K562 (cell line): ENCODE data around the gene SOST. TPM values are rescaled to one million over a fixed set of nuclear protein-coding genes. Genes with fewer than 3 reads are reported as not detected.
A peak's percentile ranks its signal among the peaks of the same experiment; 100 is the strongest.

Experiments
- ATAC-seq: fragments of 200-7000 bp; cut with Tn5 transposase; 3 replicates; pipeline ENCODE4 v1.9.1; 2020; ENCODE audit warnings: moderate library complexity
- BruUV-seq: library from RNA; stranded (reverse); fragments of 400-500 nt; replicated peaks from 2 replicates; lab custom pipeline; 2021; lab: Mats Ljungman, UMichigan
- CTCF ChIA-PET: fragments of 300-600 bp; formaldehyde crosslinking; extraction: SDS; loops from one replicate; lab custom pipeline; 2021; ENCODE audit warnings: low intra/inter-chr PET ratio; lab: Yijun Ruan, JAX
- POLR2A ChIA-PET: fragments of 300-600, 350-650 bp; sonication (Branson Sonifier 250); formaldehyde crosslinking; extraction: SDS; loops from one replicate; lab custom pipeline; 2021; ENCODE audit warnings: antibody characterized with exemption, inconsistent platforms; lab: Yijun Ruan, JAX
- DNase-seq, 4 experiments: peaks; one replicate each; pipeline versions ENCODE4 v3.0.0 to v3.0.0-alpha.2; 2011 to 2018; ENCODE audit warnings: low spot score in 3 of 4, mixed read lengths in 3 of 4; ENCODE audit errors: extremely low read depth in 1 of 4
- FAIRE-seq: peaks from 2 replicates; lab custom pipeline; 2011; peaks lifted over from hg19 to GRCh38; lab: Jason Lieb, UNC
- H2AFZ ChIP-seq: 2 replicates; pipeline ENCODE4 v1.6.0; 2011; ENCODE audit warnings: low read depth, low read length, control low read depth, inconsistent platforms
- H3K27ac ChIP-seq: fragments of 200-600 bp; 3 replicates; pipeline ENCODE4 v1.8.0; 2011; ENCODE audit warnings: low read depth, mild to moderate bottlenecking, control low read depth, inconsistent platforms, low read length, moderate library complexity, mixed read lengths; ENCODE audit errors: extremely low read depth
- H3K27me3 ChIP-seq, 2 experiments: fragments of 300-600 bp in 1 of 2; 2 replicates in 1 of 2; 3 replicates in 1 of 2; pipeline versions ENCODE4 v1.6.0 to v1.8.0; 2011; ENCODE audit warnings: inconsistent platforms in 2 of 2, low read length in 2 of 2, mild to moderate bottlenecking in 1 of 2, mixed read lengths in 1 of 2, moderate library complexity in 1 of 2; ENCODE audit not compliant: control insufficient read depth in 2 of 2, insufficient read depth in 2 of 2
- H3K36me3 ChIP-seq: fragments of 300-600 bp; 3 replicates; pipeline ENCODE4 v1.8.0; 2011; ENCODE audit warnings: mild to moderate bottlenecking, low read length, inconsistent platforms; ENCODE audit not compliant: control insufficient read depth, insufficient read depth
- H3K4me1 ChIP-seq, 2 experiments: fragments of 200-600 bp in 1 of 2; replicated peaks in 1 of 2; 2 replicates in 1 of 2; 3 replicates in 1 of 2; pipeline versions ENCODE4 v1.5.1 to v1.8.0; 2011; ENCODE audit warnings: inconsistent platforms in 2 of 2, low read length in 2 of 2, mild to moderate bottlenecking in 1 of 2, mixed read lengths in 1 of 2, moderate library complexity in 1 of 2; ENCODE audit not compliant: control insufficient read depth in 2 of 2, insufficient read depth in 2 of 2
- H3K4me2 ChIP-seq: 2 replicates; pipeline ENCODE4 v1.6.1; 2011; ENCODE audit warnings: low read length, control low read depth, inconsistent platforms, mixed read lengths; ENCODE audit not compliant: insufficient read depth
- H3K4me3 ChIP-seq: fragments of 200-600 bp; sonication (generic), shearing (Covaris generic); 2 replicates; pipeline ENCODE4 v1.5.1; 2016; ENCODE audit warnings: control low read depth, inconsistent platforms
- H3K79me2 ChIP-seq: fragments of 200-600 bp; 3 replicates; pipeline ENCODE4 v1.8.0; 2011; ENCODE audit warnings: low read length, inconsistent platforms; ENCODE audit not compliant: control insufficient read depth, insufficient read depth
- H3K9ac ChIP-seq, 2 experiments: 2 replicates each; pipeline versions ENCODE4 v1.6.0 to v1.6.1; 2011; ENCODE audit warnings: low read depth in 2 of 2, low read length in 2 of 2, control low read depth in 1 of 2, inconsistent platforms in 1 of 2, mild to moderate bottlenecking in 1 of 2, mixed read lengths in 1 of 2; ENCODE audit not compliant: insufficient read depth in 1 of 2
- H3K9me1 ChIP-seq: one replicate; pipeline ENCODE4 v1.6.0; 2011; ENCODE audit warnings: inconsistent platforms, mild to moderate bottlenecking, low read length, moderate library complexity; ENCODE audit not compliant: control insufficient read depth, insufficient read depth
- H3K9me3 ChIP-seq: replicated peaks from 2 replicates; pipeline ENCODE4 v1.5.1; 2011; ENCODE audit warnings: low read depth, low read length, inconsistent platforms; ENCODE audit not compliant: control insufficient read depth, insufficient read depth
- H4K20me1 ChIP-seq: replicated peaks from 2 replicates; pipeline ENCODE4 v1.6.1; 2011; ENCODE audit warnings: low read length, inconsistent platforms, mixed read lengths; ENCODE audit not compliant: control insufficient read depth, insufficient read depth
- ARID1B ChIP-seq: fragments of 450-650 bp; IDR thresholded peaks from 2 replicates; pipeline ENCODE4 v1.6.1; 2016; ENCODE audit warnings: antibody characterized with exemption, mild to moderate bottlenecking, inconsistent platforms
- ARID3B ChIP-seq: fragments of 250-450 bp; sonication (Bioruptor Pico); IDR thresholded peaks from 2 replicates; pipeline ENCODE4 v1.4.0; 2020; ENCODE audit warnings: borderline replicate concordance
- ATF7 ChIP-seq: fragments of 450-650 bp; IDR thresholded peaks from 2 replicates; pipeline ENCODE4 v1.7.1; 2014; ENCODE audit warnings: mild to moderate bottlenecking, moderate library complexity
- BMI1 ChIP-seq: fragments of 150-350 bp; IDR thresholded peaks from 2 replicates; pipeline ENCODE4 v1.6.1; 2014; ENCODE audit warnings: low read length
- DDX20 ChIP-seq: fragments of 450-650 bp; IDR thresholded peaks from 2 replicates; pipeline ENCODE4 v1.6.1; 2016; ENCODE audit warnings: missing genetic modification characterization, low read depth, mild to moderate bottlenecking, missing compliant biosample characterization, moderate library complexity
- EWSR1 ChIP-seq: fragments of 450-650 bp; IDR thresholded peaks from 2 replicates; pipeline ENCODE4 v1.6.1; 2018; ENCODE audit warnings: borderline replicate concordance, mild to moderate bottlenecking, low read depth, moderate library complexity; ENCODE audit not compliant: partially characterized antibody
- KLF16 ChIP-seq: IDR thresholded peaks from 2 replicates; pipeline ENCODE4 v1.6.1; 2016; ENCODE audit warnings: antibody characterized with exemption
- MXI1 ChIP-seq: IDR thresholded peaks from 2 replicates; pipeline ENCODE4 v1.6.1; 2011; ENCODE audit warnings: low read depth, mild to moderate bottlenecking, improper control_type of control experiment, low read length
- NCOA6 ChIP-seq: fragments of 450-650 bp; IDR thresholded peaks from 2 replicates; pipeline ENCODE4 v1.6.1; 2017; ENCODE audit warnings: mild to moderate bottlenecking
- NONO ChIP-seq, 2 experiments: fragments of 200-400 bp in 1 of 2; fragments of 450-650 bp in 1 of 2; formaldehyde crosslinking in 1 of 2; IDR thresholded peaks; 2 replicates each; pipeline ENCODE4 v1.6.1; 2017; ENCODE audit warnings: low read depth in 2 of 2, mild to moderate bottlenecking in 2 of 2, moderate library complexity in 2 of 2, low read length in 1 of 2
- NR1H2 ChIP-seq: sonication (generic); formaldehyde crosslinking; IDR thresholded peaks from 2 replicates; pipeline ENCODE4 v1.4.0; 2020; ENCODE audit warnings: mild to moderate bottlenecking, missing genetic modification reagents
- RBM17 ChIP-seq: fragments of 200-400 bp; formaldehyde crosslinking; IDR thresholded peaks from 2 replicates; pipeline ENCODE4 v1.6.1; 2017; ENCODE audit warnings: low read depth, mild to moderate bottlenecking, low read length, borderline replicate concordance
- SIN3A ChIP-seq, 2 experiments: fragments of 150-350 bp in 1 of 2; IDR thresholded peaks; 2 replicates each; pipeline ENCODE4 v1.6.1; 2011 to 2016; ENCODE audit warnings: borderline replicate concordance in 2 of 2, low read depth in 2 of 2, low read length in 2 of 2, mild to moderate bottlenecking in 2 of 2, moderate library complexity in 2 of 2; ENCODE audit not compliant: control insufficient read depth in 1 of 2
- SNIP1 ChIP-seq: fragments of 450-650 bp; IDR thresholded peaks from 2 replicates; pipeline ENCODE4 v1.7.1; 2017; ENCODE audit warnings: low read depth, mild to moderate bottlenecking
- STAT5A ChIP-seq: IDR thresholded peaks from 2 replicates; pipeline ENCODE4 v1.6.1; 2012; ENCODE audit warnings: low read length, inconsistent platforms, borderline replicate concordance
- TSC22D4 ChIP-seq: fragments of 450-650 bp; IDR thresholded peaks from 2 replicates; pipeline ENCODE4 v1.6.1; 2016; ENCODE audit warnings: missing genetic modification characterization, missing biosample characterization, control low read depth
- ZC3H11A ChIP-seq: IDR thresholded peaks from 2 replicates; pipeline ENCODE4 v1.6.1; 2012; ENCODE audit warnings: low read depth, low read length, improper control_type of control experiment
- WGBS: fragments of 100-300 bp; shearing (Covaris generic); methylation state at CpG from one replicate; pipeline ENCODE4 v1.1.6; 2016; ENCODE audit warnings: low coverage, mixed read lengths; ENCODE audit not compliant: insufficient coverage; ENCODE audit errors: missing lambda C conversion rate; 5-methylcytosine and 5-hydroxymethylcytosine counted together
- in situ Hi-C: fragments of 300-500 bp; cut with MboI; formaldehyde crosslinking; loops from 4 replicates; pipeline ENCODE4 v1.15.0; 2018; ENCODE audit warnings: inconsistent platforms, mixed read lengths
- intact Hi-C: fragments of 100-400 bp; cut with micrococcal nuclease; formaldehyde crosslinking; loops from 2 replicates; pipeline ENCODE4 v1.14.2; 2022
- polyA plus RNA-seq, 8 experiments: library from polyadenylated mRNA; depleted of rRNA in 4 of 8; stranded (reverse) in 5 of 8; unstranded in 3 of 8; fragments of >200 nt; fragmentation: Nextera tagmentation in 2 of 8; fragmentation: Illumina TruSeq in 1 of 8; extraction: Ambion mirVana in 2 of 8; extraction: Trizol in 1 of 8; gene quantifications; 2 replicates each; pipeline versions ENCODE4 v1.2.1 to v1.2.3, GENCODE V29; 2011 to 2014; ENCODE audit warnings: inconsistent platforms in 1 of 8, missing spikeins in 1 of 8
- total RNA-seq, 7 experiments: library from RNA; depleted of rRNA in 6 of 7; stranded (reverse); fragments of >200 nt in 6 of 7; fragmentation: Illumina TruSeq in 2 of 7; extraction: Trizol in 2 of 7; gene quantifications; 2 replicates each; pipeline versions ENCODE4 v1.2.1 to v1.2.3, GENCODE V29; 2011 to 2021; ENCODE audit warnings: low replicate concordance in 1 of 7

SOST gene
- total and polyA plus RNA-seq, 9 of the 15 experiments (the other 6 are each of a cell fraction or from before 2014, with no cell fraction given) = not detected

GRCh38 chr17:43778337-43779144 is 19.9 kb upstream of the SOST start, which contains the start of gene DUSP3 (continued):
- TF ChIP-seq RBM17 = no peak
- no peak for TF ChIP-seq STAT5A
- TF ChIP-seq ATF7 = peak; percentile 96
- peak; percentile 75; the same call in 1 of the 2 replicates for TF ChIP-seq SNIP1
- no peak for TF ChIP-seq TSC22D4 (tag)

GRCh38 chr17:43774304-43775250 is 16.0 kb upstream of the SOST start:
- ChIA-PET POLR2A (interaction anchor here (0.6 to 1.5 kb wide), 3 partner anchors 11 to 70 kb away, joined by 3 read pairs; no protein-coding TSS in a partner anchor), CTCF (no interaction called here)
- Histone ChIP-seq H3K27me3 (peaks cover 1 to 3% of the 10 kb centered on the region in 2 experiments), H3K4me2 (no peak overlapping the region), H3K27ac (no peak overlapping the region), H3K9ac (no peak overlapping the region), H4K20me1 (no peaks in the 10 kb centered on the region; the same call in 1 of the 2 replicates), H3K36me3 (peaks cover 32% of the 10 kb centered on the region; the same call in 2 of the 3 replicates), H3K9me1 (peaks cover 3% of the 10 kb centered on the region), H3K79me2 (no peaks in the 10 kb centered on the region), H3K9me3 (no peaks in the 10 kb centered on the region), H3K4me1 (peaks cover 5 to 19% of the 10 kb centered on the region in 2 experiments; a peak in 4 of 5 replicates), H2AFZ (no peak overlapping the region), H3K4me3 (no peak overlapping the region)
- FAIRE-seq (no peak), ATAC-seq (no peak), DNase-seq (no peak)
- in situ Hi-C loops = no loop called here
- intact Hi-C loops = no loop called here
- 83% methylated on average over 16 of the region's 16 CpGs for WGBS
- BruUV-seq = no TSS peak
- TF ChIP-seq SIN3A (IDR thresholded peaks at IDR 0.05; ENCODE audit: borderline replicate concordance in 2 of 2, control insufficient read depth in 1 of 2, low read depth in 2 of 2, low read length in 2 of 2) (no peak), DDX20 (tag) (no peak), ZC3H11A (no peak), ARID1B (no peak), MXI1 (no peak), BMI1 (no peak), NR1H2 (CRISPR knock-in tag) (no peak), ARID3B (CRISPR knock-in tag) (no peak), EWSR1 (no peak), NONO (IDR thresholded peaks at IDR 0.05; ENCODE audit: low read depth in 2 of 2, low read length in 1 of 2) (no peak), NCOA6 (no peak), KLF16 (no peak)
